Fibroblast of lung (primary cell): ENCODE data around the gene NDUFA3.

Experiments used
- EZH2 ChIP-seq: IDR thresholded peaks from 2 replicates; pipeline ENCODE4 v1.5.1; 2012; ENCODE audit warnings: low read length, control low read depth, mild to moderate bottlenecking; ENCODE audit errors: missing control alignments
- TF ChIP-seq, protein P1 (sequence below), 2 donors: IDR thresholded peaks in 1 of 2; conservative IDR thresholded peaks in 1 of 2; 1 replicate in 1 of 2; 2 replicates in 1 of 2; pipeline ENCODE4 v1.5.1; 2011 to 2012; ENCODE audit warnings: low read length in 2 of 2, control low read depth in 1 of 2, inconsistent platforms in 1 of 2, low read depth in 1 of 2, mild to moderate bottlenecking in 1 of 2

DNA sequence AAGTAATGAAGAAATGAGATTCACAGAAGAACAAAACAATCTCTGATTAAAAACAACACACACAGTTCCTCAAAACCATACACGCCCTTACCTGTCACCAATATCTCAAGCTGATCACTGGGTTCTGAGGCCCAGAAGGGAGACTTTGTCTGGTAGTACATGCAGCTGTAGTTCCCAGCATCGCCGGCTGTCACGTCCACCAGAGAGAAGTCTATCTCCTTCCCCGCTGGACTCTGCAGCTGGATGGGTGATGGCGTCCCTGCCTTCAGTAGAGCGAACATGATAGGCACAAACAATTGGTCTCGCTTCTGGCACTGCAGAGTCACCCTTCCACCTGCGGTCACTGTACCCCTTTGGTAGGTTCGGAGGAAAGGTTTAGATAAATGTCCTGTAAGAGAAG, 28.8 kb upstream of the NDUFA3 start:
- TF ChIP-seq, protein P1, sequence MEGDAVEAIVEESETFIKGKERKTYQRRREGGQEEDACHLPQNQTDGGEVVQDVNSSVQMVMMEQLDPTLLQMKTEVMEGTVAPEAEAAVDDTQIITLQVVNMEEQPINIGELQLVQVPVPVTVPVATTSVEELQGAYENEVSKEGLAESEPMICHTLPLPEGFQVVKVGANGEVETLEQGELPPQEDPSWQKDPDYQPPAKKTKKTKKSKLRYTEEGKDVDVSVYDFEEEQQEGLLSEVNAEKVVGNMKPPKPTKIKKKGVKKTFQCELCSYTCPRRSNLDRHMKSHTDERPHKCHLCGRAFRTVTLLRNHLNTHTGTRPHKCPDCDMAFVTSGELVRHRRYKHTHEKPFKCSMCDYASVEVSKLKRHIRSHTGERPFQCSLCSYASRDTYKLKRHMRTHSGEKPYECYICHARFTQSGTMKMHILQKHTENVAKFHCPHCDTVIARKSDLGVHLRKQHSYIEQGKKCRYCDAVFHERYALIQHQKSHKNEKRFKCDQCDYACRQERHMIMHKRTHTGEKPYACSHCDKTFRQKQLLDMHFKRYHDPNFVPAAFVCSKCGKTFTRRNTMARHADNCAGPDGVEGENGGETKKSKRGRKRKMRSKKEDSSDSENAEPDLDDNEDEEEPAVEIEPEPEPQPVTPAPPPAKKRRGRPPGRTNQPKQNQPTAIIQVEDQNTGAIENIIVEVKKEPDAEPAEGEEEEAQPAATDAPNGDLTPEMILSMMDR (conservative IDR thresholded peaks at IDR 0.05 in 1 of 2, IDR thresholded peaks at IDR 0.05 in 1 of 2; ENCODE audit: low read depth in 1 of 2, low read length in 2 of 2), result no peak
- TF ChIP-seq EZH2, result no peak
